HL-60 (cell line): ENCODE results near the gene TAF5L.
A peak's percentile ranks its signal among the peaks of the same experiment; 100 is the strongest.

Experiments used
- DNase-seq, 2 experiments: peaks; one replicate each; pipeline ENCODE4 v3.0.0-alpha.2; 2010 to 2020; ENCODE audit warnings: low read depth in 1 of 2, low spot score in 1 of 2
- H3K27ac ChIP-seq: fragments of 250-450 bp; sonication (Bioruptor Pico); replicated peaks from 2 replicates; pipeline ENCODE4 v1.5.1; 2020; ENCODE audit warnings: mild to moderate bottlenecking, moderate library complexity
- H3K27me3 ChIP-seq: fragments of 250-450 bp; sonication (Bioruptor Pico); 2 replicates; pipeline ENCODE4 v1.5.1; 2021; ENCODE audit warnings: mild to moderate bottlenecking, moderate library complexity; ENCODE audit not compliant: insufficient read depth, poor library complexity, severe bottlenecking
- H3K4me3 ChIP-seq: replicated peaks from 2 replicates; pipeline ENCODE4 v1.5.1; 2011; ENCODE audit warnings: mild to moderate bottlenecking, control low read depth, low read length; ENCODE audit not compliant: insufficient read depth
- GABPA ChIP-seq: IDR thresholded peaks from 2 replicates; pipeline ENCODE4 v1.6.1; 2012; ENCODE audit warnings: low read depth
- POLR2AphosphoS5 ChIP-seq: IDR thresholded peaks from 2 replicates; pipeline ENCODE4 v1.6.1; 2012; ENCODE audit warnings: low read depth
- SPI1 ChIP-seq: IDR thresholded peaks from 2 replicates; pipeline ENCODE4 v1.6.1; 2012; ENCODE audit warnings: low read depth, mild to moderate bottlenecking, borderline replicate concordance
- TF ChIP-seq, protein P1 (sequence below): IDR thresholded peaks from 2 replicates; pipeline ENCODE4 v1.6.1; 2012; ENCODE audit warnings: low read depth; ENCODE audit not compliant: insufficient replicate concordance
- TF ChIP-seq, protein P2 (sequence below): IDR thresholded peaks from one replicate; pipeline ENCODE4 v1.5.1; 2011; ENCODE audit warnings: low read length, control low read depth, inconsistent platforms; ENCODE audit not compliant: insufficient read depth

The TAF5L gene

DNA sequence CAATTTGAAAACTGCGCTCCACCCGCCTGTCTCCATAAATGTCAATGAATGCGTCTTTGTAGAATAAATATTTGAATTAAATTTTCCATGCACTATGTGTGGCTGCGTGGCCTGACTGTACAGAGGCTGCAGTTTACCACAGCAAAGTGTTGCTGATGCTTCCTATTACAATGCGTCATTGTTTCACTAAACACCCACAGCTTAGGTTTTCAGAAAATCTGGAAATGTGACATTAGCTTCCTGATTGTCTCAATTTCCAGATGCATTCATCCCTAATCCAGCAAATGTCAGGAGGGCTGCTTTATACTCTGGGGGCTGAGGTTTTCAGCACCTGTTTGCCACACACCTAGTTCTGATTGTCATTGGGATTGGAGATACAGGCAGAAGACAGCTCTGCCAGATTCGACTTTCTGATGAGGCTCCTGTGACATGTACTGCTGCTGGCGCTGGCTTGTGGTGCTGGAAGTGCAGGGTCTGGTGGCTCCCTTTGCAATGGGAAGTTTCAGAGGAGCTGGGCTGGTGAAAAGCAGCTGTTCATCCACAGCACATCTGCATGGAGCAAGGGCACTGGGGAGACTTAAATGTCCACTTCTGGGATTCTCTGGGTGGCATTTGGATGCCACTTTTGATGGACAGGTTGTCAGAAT, 40.1 kb upstream of the TAF5L start:
- H3K27ac ChIP-seq, result no peak overlapping the region
- no peak for DNase-seq
- H3K4me3 ChIP-seq, result no peak overlapping the region
- no peaks in the 10 kb centered on the region for H3K27me3 ChIP-seq
- TF ChIP-seq GABPA, result no peak

DNA sequence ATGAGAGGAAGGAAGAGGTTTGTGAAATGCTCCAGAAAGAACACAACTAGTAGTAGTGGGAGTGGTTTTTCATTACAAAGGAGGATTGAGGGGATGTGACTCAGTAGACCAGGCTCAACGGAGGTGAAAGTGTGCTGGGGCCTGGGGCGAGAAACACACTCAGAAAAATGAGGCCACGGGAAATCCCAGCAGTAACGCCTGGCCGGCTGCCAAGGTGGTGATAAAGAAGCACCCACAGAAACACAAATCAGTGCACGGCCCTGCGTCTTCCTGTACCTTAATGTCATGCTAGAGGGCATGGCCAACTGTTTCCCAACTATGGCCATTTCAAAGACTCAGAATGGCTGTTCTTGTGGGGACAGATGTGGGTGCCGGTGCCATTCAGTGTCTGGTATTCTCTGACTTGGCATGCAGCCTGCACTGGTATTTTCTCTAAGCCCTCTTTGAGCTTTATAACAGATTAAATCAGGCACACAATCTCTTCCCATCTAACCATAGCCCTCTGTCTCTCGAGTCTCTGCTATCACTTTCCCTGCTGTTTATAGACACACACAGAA, 38.3 kb upstream of the TAF5L start:
- no peak for DNase-seq
- H3K27ac ChIP-seq, result no peak overlapping the region
- H3K27me3 ChIP-seq, result no peaks in the 10 kb centered on the region
- no peak overlapping the region for H3K4me3 ChIP-seq
- no peak for TF ChIP-seq GABPA
- no peak for TF ChIP-seq SPI1
- TF ChIP-seq, protein P1, sequence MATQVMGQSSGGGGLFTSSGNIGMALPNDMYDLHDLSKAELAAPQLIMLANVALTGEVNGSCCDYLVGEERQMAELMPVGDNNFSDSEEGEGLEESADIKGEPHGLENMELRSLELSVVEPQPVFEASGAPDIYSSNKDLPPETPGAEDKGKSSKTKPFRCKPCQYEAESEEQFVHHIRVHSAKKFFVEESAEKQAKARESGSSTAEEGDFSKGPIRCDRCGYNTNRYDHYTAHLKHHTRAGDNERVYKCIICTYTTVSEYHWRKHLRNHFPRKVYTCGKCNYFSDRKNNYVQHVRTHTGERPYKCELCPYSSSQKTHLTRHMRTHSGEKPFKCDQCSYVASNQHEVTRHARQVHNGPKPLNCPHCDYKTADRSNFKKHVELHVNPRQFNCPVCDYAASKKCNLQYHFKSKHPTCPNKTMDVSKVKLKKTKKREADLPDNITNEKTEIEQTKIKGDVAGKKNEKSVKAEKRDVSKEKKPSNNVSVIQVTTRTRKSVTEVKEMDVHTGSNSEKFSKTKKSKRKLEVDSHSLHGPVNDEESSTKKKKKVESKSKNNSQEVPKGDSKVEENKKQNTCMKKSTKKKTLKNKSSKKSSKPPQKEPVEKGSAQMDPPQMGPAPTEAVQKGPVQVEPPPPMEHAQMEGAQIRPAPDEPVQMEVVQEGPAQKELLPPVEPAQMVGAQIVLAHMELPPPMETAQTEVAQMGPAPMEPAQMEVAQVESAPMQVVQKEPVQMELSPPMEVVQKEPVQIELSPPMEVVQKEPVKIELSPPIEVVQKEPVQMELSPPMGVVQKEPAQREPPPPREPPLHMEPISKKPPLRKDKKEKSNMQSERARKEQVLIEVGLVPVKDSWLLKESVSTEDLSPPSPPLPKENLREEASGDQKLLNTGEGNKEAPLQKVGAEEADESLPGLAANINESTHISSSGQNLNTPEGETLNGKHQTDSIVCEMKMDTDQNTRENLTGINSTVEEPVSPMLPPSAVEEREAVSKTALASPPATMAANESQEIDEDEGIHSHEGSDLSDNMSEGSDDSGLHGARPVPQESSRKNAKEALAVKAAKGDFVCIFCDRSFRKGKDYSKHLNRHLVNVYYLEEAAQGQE, result no peak
- TF ChIP-seq, protein P2, sequence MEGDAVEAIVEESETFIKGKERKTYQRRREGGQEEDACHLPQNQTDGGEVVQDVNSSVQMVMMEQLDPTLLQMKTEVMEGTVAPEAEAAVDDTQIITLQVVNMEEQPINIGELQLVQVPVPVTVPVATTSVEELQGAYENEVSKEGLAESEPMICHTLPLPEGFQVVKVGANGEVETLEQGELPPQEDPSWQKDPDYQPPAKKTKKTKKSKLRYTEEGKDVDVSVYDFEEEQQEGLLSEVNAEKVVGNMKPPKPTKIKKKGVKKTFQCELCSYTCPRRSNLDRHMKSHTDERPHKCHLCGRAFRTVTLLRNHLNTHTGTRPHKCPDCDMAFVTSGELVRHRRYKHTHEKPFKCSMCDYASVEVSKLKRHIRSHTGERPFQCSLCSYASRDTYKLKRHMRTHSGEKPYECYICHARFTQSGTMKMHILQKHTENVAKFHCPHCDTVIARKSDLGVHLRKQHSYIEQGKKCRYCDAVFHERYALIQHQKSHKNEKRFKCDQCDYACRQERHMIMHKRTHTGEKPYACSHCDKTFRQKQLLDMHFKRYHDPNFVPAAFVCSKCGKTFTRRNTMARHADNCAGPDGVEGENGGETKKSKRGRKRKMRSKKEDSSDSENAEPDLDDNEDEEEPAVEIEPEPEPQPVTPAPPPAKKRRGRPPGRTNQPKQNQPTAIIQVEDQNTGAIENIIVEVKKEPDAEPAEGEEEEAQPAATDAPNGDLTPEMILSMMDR, result no peak
- TF ChIP-seq POLR2AphosphoS5, result no peak

DNA sequence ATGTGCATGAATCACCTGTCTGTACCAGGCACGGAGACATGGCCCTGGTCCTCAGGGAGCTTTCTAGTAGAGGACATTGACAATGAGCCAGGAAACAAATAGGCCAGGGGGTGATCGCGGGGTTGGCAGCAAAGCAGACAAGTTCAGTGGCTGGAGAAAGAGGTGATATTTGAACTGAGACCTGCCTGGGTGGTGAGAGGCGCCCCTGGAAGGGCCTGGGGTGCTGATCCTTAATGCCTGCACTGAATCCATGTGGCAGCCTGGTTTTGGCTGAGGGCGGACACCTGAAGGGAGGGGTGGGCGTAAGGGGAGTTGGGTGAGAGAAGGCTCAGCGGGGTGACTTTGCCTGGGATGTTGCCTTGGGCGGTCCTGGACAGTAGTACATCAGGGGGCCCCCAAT, 36.0 kb upstream of the TAF5L start:
- no peaks in the 10 kb centered on the region for H3K27me3 ChIP-seq
- TF ChIP-seq, protein P1, result no peak
- TF ChIP-seq, protein P2, result no peak
- TF ChIP-seq GABPA, result no peak
- no peak for DNase-seq
- H3K27ac ChIP-seq, result no peak overlapping the region
- no peak overlapping the region for H3K4me3 ChIP-seq

DNA sequence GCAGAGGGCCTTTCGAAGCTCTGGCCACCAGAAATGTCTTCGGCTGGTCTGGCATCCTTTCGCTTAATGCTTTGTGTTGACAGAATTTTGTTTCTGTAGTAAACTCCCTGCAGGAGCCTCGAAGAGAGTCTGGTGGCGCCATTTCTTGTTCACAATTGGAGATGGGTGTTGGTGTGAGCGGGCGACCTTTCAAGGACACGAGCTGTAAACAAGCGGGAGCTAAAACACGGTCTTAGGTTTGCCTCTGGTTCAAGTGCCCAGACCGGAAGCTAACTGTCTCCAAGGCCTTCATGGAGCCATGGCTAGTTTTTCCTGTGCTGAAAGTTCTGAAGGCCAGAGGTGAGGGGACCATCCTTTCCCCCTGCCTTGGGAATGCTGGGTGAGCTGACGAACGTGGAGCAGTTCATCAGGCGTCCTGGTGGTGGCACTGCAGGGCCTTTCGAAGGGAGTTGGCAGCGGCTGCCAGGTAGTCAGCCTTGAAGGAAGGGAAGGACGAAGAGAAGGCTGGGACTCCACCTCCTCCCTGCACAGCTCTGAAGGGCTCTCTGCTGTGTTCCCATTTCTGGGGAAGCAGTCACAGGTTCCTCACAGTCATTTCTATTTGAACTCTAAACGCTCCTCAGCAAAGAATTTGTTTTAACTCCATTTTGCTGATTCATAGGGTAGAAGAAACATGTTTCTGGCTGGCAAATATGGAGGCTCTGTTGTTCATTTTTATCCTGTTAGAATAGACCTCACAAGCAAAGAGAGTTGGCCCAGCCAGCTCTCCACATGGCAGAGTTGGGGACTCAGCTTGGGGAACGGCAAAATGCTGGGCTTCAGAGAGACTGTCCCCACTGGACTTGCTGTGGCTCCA, 35.3 kb upstream of the TAF5L start:
- Histone ChIP-seq H3K27ac (no peak overlapping the region), H3K4me3 (no peak overlapping the region), H3K27me3 (no peaks in the 10 kb centered on the region)
- TF ChIP-seq, protein P2, result peak; percentile 67
- TF ChIP-seq GABPA, result no peak
- peak; percentile 20 to 70 for DNase-seq
